ENCODE measurements around the gene MLX.
"Not testable (repeated sequence)": the region's sequence is repeated elsewhere in the genome, so short reads cannot be mapped to it uniquely, and the experiment has no call there.

MLX gene

DNA sequence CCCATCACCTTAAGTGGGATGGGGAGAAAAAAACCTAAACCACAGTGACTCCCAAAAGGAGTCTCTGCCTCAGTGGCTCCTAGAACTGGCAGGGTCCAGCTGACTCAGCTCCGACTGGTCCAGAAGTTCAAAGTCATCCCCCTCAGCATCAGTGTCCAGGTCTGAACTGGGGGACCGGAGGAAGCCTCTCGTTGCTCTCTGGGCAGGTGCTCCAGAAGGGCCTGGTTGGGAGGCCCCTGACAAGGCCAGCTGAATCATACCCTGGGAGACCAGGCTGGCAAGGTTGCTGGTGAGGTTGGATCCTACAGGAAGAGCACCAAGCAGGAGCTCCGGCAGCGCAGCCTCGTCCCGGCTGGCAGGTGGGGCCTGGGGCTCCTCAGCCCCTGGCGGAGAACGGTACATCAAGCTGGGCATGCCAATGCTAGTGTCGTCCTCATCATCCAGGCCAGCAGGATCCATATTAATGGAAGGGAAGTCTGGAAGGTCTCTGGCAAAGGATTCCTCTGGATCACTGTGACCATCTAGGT is 14.9 kb downstream of the MLX start:
- no peak for DNase-seq

DNA sequence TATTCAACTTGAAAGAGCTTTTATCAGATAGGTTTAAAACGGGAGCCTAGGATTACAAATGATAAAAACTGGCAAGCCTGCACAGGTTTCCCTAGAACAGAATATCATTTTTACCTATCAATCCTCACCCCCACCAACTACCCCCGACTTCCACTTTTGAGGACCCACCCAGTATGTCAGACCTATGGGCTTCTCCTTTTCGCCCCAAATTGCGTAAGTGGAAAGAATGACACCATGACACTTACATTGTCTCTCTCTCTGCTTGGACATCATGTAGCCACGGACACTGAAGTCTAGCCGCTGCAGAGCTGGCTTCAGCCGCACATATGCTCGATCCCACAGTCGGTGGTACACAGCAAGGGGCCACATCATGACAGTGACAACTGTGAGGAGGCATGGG is 18.0 kb downstream of the MLX start:
- no peak for DNase-seq

DNA sequence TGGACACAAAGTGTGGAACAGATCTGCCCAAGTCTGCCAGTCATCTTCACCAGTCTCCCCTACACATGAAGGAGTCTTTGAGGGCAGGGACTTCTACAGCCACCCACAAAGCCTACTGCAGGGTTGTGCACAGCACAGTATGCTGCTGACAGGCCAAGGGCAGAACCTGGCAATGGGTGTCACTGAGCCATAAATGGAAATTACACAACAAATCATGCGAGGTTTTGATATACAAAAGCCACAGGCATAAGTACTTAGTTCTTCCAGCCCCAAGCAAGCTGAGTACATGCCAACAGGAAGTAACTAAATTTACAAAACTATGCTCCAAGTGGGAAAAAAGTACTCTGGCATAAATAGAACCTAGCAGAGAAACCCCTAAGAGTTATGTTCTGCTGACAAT is 18.5 kb downstream of the MLX start:
- no peak for DNase-seq

DNA sequence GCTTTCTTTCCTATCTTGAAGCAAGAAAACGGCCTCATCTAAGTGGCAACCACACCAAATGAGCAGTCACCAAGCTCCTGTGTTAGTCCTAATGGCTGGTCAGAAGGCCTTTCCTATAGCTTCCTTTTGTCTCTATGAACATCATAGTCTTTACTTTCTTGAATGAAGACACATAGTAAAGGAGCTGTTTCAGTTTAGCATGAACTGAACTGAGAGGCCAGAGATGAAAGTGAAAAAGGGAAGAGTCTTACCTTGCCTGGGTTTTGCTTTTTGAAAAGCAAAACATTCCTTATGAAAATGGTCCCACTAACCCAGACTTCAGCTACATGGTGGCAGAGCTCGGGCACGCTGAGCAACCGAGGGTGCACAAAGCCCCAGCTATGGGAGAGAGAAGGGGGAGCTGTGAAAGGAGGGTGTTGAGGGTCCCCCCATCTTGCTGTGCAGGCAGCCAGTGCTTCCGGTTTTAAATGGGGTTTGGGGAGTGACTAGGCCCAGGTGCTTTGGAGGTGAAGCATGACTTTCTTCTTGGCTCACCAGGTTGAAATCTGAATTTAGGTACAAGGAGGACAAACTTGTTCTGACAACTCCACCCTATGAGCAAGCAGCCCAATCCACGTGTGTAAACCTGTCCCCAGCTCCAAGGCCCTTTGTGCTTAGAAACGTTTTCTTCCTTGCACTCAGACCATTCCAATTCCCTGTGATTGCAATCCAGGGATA is 19.8 kb downstream of the MLX start:
- peak; percentile 19 for DNase-seq

DNA sequence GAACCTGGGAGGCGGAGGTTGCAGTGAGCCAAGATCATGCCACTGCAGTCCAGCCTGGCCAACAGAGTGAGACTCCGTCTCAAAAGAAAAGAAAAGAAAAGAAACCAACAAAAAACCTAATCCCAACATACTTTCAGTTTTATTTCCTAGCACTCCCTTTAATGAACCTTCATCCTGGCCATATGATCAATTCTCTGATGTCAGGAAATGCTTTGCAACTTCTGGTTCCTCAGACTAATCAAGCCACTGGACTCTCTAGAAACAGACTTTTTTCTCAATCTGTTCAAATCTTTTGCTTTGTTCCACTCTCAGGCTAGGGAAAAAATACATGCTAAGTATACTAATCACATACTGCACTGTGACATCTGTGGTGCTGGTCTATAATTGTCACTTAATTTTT is 24.0 kb downstream of the MLX start:
- DNase-seq = no peak

DNA sequence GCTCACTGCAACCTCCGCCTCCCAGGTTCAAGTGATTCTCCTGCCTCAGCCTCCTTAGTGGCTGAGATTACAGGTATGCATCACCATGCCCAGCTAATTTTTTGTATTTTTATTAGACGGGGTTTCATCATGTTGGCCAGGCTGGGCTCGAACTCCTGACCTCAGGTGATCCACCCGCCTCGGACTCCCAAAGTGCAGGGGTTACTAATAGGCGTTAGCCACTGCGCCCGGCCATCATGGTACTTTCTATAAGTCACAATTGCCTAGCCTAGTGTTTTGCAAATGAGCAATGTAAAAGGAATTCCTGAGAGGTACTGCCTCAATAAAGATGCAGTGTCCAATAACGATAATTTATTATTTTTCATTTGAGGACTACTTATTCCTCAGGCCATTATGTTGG is 24.5 kb downstream of the MLX start:
- no peak for DNase-seq

DNA sequence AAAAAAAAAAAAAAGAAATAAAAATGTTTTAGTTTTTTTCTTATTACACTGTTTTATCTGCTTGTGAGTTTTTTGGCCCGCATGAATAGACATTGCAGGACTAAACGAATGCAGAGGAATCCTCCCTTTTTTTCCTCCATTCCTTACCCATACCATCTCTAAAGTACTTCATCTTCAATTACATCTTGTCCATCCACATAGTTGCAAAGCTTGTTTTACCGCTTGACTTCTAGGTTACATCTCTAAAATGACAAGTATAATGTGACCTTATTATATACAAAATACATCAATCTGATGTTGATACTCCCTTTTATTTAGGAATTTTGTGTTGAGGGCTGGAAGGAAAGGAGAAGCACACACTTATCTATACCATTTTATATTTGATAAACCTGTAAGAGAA is 29.5 kb downstream of the MLX start:
- DNase-seq = no peak

DNA sequence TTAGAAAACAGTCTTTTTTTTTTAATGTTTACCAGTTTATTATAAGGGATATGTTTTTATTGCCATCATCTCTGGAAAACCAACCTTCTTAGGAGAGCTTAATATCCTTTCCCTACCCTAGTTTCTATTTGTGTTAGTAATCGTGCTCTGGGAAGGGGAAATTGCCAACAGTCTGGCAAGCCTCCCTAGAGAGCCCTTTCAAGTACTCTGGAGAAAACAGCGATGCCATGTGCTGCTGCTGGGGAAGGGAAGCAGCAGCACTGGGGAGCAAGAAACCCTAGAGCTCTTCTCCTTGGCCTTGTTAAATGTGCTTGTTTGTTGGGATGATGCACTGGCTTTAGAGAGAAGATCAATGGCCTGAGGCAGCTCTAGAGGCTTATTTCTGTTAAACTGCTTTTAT is 32.0 kb downstream of the MLX start:
- DNase-seq = no peak

DNA sequence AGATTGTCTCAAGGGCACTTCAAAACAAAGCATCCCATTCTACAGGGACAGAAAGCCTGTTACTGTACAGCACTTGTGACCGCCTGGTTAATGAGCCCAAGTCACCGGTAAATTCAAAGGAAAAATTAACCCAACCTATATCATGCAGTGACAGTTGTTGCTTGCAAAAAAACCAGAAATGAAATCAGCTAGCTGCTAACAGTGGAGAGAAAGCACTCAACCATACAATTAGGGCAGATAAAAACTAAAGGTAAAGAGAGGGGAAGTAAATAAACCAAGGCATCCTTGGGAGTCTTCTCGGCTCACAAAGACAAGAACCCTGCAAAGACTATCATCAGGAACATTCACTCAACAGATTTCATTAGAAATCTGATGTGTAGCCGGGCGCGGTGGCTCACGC is 36.4 kb downstream of the MLX start:
- no peak for DNase-seq

DNA sequence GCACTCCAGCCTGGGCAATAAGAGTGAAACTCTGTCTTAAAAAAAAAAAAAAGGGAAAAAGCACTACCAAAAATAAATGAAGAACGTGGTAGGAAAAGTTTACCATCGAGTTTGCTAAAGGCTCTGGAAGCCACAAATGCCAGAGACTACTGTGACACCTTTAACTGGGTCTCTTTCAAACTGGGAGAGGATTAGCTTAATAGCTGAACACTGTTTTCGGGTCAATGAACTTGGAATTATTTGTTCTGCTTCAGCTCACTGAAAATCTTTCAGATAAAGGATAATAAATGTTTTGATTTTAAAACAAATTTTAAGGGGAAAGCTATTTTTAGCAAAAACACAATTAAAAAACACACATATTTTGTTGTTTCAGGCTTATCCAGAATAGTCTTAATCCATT is 40.9 kb downstream of the MLX start:
- no peak for DNase-seq

DNA sequence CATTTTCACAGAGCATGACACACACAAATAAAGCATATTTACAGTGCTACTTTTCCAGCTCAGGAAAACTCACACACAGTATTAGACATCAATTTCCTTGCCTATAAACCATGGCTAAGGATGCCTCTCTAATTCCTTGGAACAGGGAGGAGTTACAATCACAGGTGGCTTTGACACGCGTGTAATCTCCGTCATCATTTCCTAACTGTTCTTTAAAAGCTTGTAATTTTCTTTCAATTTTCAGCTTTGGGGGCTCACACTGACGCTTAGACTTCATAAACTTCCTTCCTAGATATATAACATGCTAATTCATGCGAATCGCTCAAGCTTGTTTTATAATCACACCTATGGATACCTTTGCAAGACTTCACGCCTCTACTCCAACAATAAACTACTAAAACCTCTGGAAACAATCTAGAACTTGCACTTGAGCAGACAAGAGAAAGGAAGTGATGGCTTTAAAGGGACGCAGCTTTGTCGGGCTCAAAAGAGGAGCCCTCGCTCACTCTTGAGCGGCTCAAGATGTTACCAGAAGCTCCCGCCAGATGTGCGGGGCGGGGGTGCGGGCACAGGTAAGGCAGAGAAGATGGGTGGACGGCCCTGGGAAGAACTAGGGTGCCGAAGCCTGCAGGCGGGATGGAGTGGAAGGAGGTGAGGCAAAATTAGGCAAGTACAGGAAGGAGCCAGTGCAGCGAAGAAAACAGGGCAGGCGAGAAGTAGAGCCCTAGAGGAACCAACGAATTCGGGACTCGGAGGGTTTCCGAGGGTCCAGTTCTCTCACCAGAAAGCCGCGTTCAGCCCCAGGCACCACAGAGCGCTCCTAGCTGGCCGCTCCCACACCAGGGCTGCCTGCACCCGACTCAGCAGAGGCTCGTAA is 41.6 kb downstream of the MLX start:
- DNase-seq = peak; percentile 38

DNA sequence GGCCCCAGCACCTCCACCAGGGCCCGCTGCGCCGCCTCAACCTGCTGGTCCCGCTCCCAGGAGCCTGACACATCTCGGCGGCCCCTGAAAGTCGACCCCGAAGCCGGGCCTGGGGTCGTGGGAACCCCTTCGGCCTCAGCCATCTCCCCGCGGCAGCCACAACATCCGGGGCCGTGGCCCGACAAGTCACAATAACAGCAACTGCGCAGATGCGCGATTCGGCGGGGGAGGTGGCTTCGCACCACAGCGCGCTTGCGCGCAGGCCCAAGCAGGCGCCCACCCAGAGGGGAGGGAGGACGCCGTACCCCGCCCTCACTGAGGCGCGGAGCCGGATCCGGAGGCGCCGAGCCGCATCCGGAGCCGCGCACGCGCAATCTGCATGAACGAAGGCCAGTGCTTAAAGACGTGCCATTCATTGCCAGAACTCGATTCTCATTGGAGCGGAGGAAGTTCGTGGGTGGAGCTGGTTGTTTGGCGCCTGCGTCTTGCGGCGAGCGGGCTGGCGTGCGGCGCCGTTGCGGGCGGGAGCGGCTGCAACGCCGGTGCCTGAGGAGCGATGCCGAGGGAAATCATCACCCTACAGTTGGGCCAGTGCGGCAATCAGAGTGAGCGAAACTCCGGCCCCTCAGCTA is 42.4 kb downstream of the MLX start, which contains the start of the genes RETREG3 and TUBG1:
Gene RETREG3 (minus strand): TSS at position 193 of the 632 bp plus-strand sequence. CDS start 50 bp downstream, at position 143.
Gene TUBG1 (plus strand): TSS at position 502 of the 632 bp plus-strand sequence. CDS start 55 bp downstream, at position 557.
- peak; percentile 99 for DNase-seq

DNA sequence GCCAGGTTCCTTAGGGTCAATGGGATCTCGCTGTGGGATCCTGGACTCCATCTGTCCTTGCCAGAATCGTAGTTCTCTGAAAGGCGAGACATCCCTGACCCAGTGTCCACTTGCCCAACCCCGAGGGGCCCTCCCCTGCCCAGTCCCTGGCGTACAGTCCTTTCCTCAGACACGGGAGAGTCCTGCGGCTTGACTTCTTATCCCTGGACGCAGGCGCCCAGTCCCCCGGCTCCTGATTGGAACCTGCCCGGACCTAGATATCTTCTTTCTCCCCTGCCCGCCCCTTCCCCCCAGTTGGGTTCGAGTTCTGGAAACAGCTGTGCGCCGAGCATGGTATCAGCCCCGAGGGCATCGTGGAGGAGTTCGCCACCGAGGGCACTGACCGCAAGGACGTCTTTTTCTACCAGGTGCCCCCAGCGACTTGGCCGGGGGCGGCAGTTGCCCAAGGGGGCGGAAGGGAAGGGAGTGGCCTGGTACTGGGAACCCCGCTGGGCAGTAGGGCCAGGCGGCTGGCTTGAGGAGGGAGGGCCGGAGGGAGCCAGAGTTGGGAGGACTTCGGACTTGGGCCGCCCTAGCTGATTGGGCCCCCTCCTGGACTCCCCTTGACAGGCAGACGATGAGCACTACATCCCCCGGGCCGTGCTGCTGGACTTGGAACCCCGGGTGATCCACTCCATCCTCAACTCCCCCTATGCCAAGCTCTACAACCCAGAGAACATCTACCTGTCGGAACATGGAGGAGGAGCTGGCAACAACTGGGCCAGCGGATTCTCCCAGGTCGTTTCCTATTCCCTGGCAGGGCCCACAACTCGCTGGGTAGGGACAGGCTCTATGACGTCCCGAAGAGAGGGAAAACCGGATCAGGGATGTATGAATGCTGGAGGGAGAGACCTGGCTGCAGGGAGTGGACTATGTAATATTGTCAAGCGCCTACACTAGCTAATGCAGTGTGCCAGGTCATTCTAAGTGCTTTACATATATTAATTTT is 43.2 kb downstream of the MLX start:
- peak; percentile 27 for DNase-seq

DNA sequence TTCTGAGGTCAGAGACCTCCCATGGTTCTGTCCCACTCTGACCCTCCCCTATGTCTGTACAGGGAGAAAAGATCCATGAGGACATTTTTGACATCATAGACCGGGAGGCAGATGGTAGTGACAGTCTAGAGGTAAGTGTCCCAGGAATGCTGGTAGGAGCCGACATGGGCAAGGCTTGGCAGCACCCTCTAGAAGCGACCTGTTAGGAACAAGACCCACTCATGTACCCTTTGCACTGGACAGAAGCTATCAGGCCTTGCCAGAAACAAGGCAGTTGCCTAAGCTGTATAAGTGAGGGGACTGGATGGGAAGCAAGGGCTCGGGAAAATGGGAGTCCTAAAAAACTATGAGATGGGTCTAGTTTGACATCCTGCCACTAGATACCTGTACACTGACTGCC is 45.1 kb downstream of the MLX start:
- DNase-seq = no peak

DNA sequence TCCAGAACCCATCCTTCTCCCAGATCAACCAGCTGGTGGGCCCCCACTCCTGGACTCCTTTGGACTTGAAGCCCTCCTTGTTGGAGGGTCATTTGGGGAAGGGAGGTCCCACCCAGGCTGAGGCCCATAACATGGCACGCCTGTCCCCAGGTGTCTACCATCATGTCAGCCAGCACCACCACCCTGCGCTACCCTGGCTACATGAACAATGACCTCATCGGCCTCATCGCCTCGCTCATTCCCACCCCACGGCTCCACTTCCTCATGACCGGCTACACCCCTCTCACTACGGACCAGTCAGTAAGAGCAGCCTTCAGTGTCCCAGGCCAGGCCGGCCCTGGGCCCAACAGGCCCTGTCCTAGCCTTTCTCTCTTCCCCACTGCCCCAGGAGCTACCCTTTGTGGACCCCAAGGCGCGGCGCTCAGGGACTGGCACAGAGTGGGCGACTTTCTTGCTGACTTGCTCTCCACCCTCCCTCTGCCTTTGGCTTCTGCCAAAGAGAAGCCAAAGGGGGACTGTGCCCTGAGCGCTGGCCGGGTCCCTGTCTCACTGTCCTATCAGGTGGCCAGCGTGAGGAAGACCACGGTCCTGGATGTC is 46.9 kb downstream of the MLX start:
- no peak for DNase-seq

DNA sequence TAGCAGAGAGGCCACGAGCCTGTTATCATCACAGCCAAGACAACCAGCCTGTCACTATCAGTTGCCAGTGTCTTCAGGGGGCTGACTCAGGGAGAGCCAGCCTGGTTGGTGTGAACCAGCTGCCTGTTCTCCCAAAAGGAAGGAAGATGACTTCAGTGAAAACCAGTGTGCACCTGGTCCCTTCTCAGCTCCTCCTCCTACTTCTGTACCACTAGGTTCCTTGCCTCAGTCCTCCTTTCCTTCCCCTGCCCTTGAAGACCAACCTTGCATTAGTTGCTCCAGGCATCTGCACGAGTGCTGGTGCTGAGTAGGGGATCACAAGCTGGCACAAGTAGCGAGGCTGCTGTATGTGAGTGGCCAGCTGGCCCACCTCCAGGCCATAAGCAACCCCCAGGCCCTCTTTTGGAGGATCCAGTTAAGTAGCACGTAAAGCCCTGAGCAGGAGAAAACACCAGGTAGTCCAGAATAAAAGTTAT is 51.1 kb downstream of the MLX start:
- DNase-seq = peak; percentile 86

DNA sequence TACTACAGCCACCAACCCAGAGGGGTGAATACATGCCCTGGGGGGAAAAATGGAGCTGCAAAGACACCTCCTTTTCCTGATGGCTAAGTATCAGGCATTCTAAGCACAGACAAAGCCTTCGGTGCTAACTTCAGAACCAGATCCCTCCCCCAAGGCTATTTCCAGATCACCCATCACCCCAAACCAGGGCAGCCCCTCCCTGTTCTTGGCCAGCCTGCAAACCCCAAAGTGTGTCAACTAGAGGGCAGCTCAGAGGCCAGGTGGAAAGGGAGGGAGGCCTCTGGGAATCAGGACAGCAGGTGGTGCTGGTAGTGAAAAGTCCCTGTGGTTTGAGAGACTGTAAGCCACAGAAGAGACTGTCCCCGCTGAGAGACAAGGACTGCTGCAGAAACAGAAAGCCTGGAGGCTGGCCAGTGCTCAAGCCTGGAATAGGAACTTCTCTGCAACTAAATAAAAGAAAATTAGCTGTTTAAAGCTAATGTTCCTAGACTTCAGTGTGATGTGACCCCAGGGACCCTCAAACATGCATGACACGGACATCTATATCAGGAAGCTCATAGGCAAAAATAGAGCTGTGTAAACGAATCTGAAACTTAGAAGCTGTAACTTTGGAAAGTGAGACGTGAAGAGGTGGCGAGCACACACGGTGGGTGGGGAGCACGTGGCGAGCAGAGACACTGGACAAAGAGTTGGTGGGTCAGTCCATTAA is 51.7 kb downstream of the MLX start:
- DNase-seq = peak; percentile 95

DNA sequence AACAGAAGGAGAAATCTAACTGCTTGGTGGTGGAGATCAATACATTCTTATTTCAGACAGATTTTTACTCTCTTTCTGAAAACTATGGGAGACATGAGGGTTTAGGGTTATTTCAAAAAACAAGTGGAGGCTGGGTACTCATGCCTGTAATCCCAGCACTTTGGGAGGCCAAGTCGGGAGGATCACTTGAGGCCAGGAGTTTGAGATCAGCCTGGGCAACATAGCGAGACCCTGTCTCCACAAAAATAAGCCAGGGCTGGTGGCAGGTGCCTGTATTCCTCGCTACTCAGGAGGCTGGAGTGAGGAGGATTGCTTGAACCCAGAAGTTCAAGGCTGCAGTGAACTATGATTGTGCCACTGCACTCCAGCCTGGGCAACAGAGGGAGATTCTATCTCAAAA is 55.1 kb downstream of the MLX start:
- not testable (repeated sequence) for DNase-seq
